ENCODE measurements around the gene ARMH3.

- TF ChIP-seq EZH2phosphoT487 (IDR thresholded peaks at IDR 0.05; ENCODE audit: borderline replicate concordance, low read length): no peak
- TF ChIP-seq CTCF (conservative IDR thresholded peaks at IDR 0.05; ENCODE audit: low read depth, low read length): no peak
- TF ChIP-seq EZH2 (IDR thresholded peaks at IDR 0.05; ENCODE audit: low read length, unreplicated experiment): no peak
Observed at GRCh38 chr10:102020938-102021337, 35.0 kb downstream of the ARMH3 start.

Measured in PC-3 (cell line).